ENCODE data around the gene ATP2B1. TPM values are rescaled to one million over a fixed set of nuclear protein-coding genes. Genes with fewer than 3 reads are reported as not detected.

Gene ATP2B1
- total RNA-seq, 1 donor from 2014 or later = 48.9 TPM

GRCh38 chr12:89710873-89711750, 2.5 kb upstream of the ATP2B1 start:
- TF ChIP-seq CTCF (IDR thresholded peaks at IDR 0.05; ENCODE audit: insufficient read depth, low read depth, low read length) = no peak
- no peak for TF ChIP-seq EZH2 (IDR thresholded peaks at IDR 0.05; ENCODE audit: insufficient read depth, low read length)
- Histone ChIP-seq H4K20me1 (ENCODE audit: insufficient read depth, low read length) (peaks cover 16% of the 10 kb centered on the region), H3K4me1 (ENCODE audit: insufficient read depth, low read length) (no peaks in the 10 kb centered on the region), H3K9ac (ENCODE audit: low read length) (peak overlapping the region; percentile 94), H3K4me3 (ENCODE audit: insufficient read depth, low read depth, low read length) (peak overlapping the region; percentile 75), H2AFZ (ENCODE audit: low read depth, low read length) (no peak overlapping the region), H3K9me3 (ENCODE audit: insufficient read depth, low read depth, low read length) (no peaks in the 10 kb centered on the region), H3K79me2 (ENCODE audit: insufficient read depth, low read length) (peaks cover 23% of the 10 kb centered on the region), H3K27me3 (ENCODE audit: insufficient read depth, low read length) (no peaks in the 10 kb centered on the region), H3K36me3 (ENCODE audit: insufficient read depth, low read length) (no peaks in the 10 kb centered on the region), H3K4me2 (ENCODE audit: low read length) (peak overlapping the region; percentile 91), H3K27ac (ENCODE audit: low read depth, low read length) (no peak overlapping the region)
- FAIRE-seq = no peak
- Mint-ChIP-seq H3K4me3 (ENCODE audit: unreplicated experiment) (peak overlapping the region; percentile 93), H3K36me3 (ENCODE audit: low read depth, unreplicated experiment) (no peaks in the 10 kb centered on the region), H3K4me1 (ENCODE audit: low read depth, unreplicated experiment) (peaks cover 6% of the 10 kb centered on the region), H3K27me3 (ENCODE audit: low read depth, unreplicated experiment) (no peaks in the 10 kb centered on the region), H3K27ac (ENCODE audit: unreplicated experiment) (no peak overlapping the region), H3K9me3 (ENCODE audit: unreplicated experiment) (peaks cover 12% of the 10 kb centered on the region)
- DNase-seq (ENCODE audit: low read depth) = no peak

- Histone ChIP-seq H3K27me3 (ENCODE audit: insufficient read depth, low read length) (no peaks in the 10 kb centered on the region), H3K9me3 (ENCODE audit: insufficient read depth, low read depth, low read length) (no peaks in the 10 kb centered on the region), H3K36me3 (ENCODE audit: insufficient read depth, low read length) (no peaks in the 10 kb centered on the region), H3K4me1 (ENCODE audit: insufficient read depth, low read length) (no peaks in the 10 kb centered on the region), H3K79me2 (ENCODE audit: insufficient read depth, low read length) (peaks cover 32% of the 10 kb centered on the region), H3K4me2 (ENCODE audit: low read length) (peak overlapping the region; percentile 91), H2AFZ (ENCODE audit: low read depth, low read length) (peak overlapping the region; percentile 81), H3K27ac (ENCODE audit: low read depth, low read length) (peak overlapping the region; percentile 95), H3K9ac (ENCODE audit: low read length) (peak overlapping the region; percentile 94), H3K4me3 (ENCODE audit: insufficient read depth, low read depth, low read length) (peak overlapping the region; percentile 75), H4K20me1 (ENCODE audit: insufficient read depth, low read length) (peaks cover 22% of the 10 kb centered on the region)
- Mint-ChIP-seq H3K4me3 (ENCODE audit: unreplicated experiment) (peak overlapping the region; percentile 93), H3K9me3 (ENCODE audit: unreplicated experiment) (peaks cover 7% of the 10 kb centered on the region), H3K4me1 (ENCODE audit: low read depth, unreplicated experiment) (peaks cover 6% of the 10 kb centered on the region), H3K36me3 (ENCODE audit: low read depth, unreplicated experiment) (no peaks in the 10 kb centered on the region), H3K27me3 (ENCODE audit: low read depth, unreplicated experiment) (no peaks in the 10 kb centered on the region), H3K27ac (ENCODE audit: unreplicated experiment) (peak overlapping the region; percentile 91)
- no peak for TF ChIP-seq CTCF (IDR thresholded peaks at IDR 0.05; ENCODE audit: insufficient read depth, low read depth, low read length)
- no peak for TF ChIP-seq EZH2 (IDR thresholded peaks at IDR 0.05; ENCODE audit: insufficient read depth, low read length)
- FAIRE-seq (no peak), DNase-seq (ENCODE audit: low read depth) (no peak)
These were observed 1.6 kb upstream of the ATP2B1 start for GRCh38 chr12:89709995-89710872.
